ENCODE results near the gene BCOR.

BCOR gene

GRCh38 chrX:40060356-40060845 is 37.4 kb downstream of the BCOR start:
- DNase-seq (ENCODE audit: low read depth), result no peak
- no peak for TF ChIP-seq CTCF (conservative IDR thresholded peaks at IDR 0.05; ENCODE audit: low read depth, low read length)
- H3K4me3 ChIP-seq (ENCODE audit: low read length), result no peak overlapping the region

DNA sequence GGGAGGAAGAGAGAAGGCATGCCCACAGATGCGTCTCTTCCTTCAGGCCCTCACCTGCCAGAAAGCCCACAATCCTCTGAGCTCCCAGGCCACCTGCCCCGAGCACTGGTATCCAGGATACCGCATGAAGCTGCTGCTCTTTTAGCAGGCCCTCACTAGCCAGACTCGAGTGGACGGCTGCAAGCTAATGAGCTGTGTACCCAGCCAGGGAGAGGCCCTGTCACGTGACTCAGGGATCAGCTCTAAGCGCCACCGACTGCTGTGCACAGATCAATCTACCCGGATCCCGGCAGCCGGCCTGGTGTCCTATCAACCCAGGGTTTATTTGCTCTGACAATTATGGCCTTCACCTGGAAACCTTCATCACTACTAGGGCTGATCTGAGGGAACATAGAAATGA is 39.0 kb downstream of the BCOR start:
- no peak for TF ChIP-seq CTCF (conservative IDR thresholded peaks at IDR 0.05; ENCODE audit: low read depth, low read length)
- DNase-seq (ENCODE audit: low read depth), result no peak
- no peak overlapping the region for H3K4me3 ChIP-seq (ENCODE audit: low read length)

GRCh38 chrX:40057405-40057804 is 40.4 kb downstream of the BCOR start:
- TF ChIP-seq CTCF (conservative IDR thresholded peaks at IDR 0.05; ENCODE audit: low read depth, low read length), result peak; percentile 30
- no peak overlapping the region for H3K4me3 ChIP-seq (ENCODE audit: low read length)
- DNase-seq (ENCODE audit: low read depth), result no peak

GRCh38 chrX:40056420-40056819 is 41.3 kb downstream of the BCOR start:
- no peak for DNase-seq (ENCODE audit: low read depth)
- TF ChIP-seq CTCF (conservative IDR thresholded peaks at IDR 0.05; ENCODE audit: low read depth, low read length), result no peak
- no peak overlapping the region for H3K4me3 ChIP-seq (ENCODE audit: low read length)

- H3K4me3 ChIP-seq (ENCODE audit: low read length), result no peak overlapping the region
- DNase-seq (ENCODE audit: low read depth), result no peak
- no peak for TF ChIP-seq CTCF (conservative IDR thresholded peaks at IDR 0.05; ENCODE audit: low read depth, low read length)
Observed at GRCh38 chrX:40055495-40055894, 42.3 kb downstream of the BCOR start.

- TF ChIP-seq CTCF (conservative IDR thresholded peaks at IDR 0.05; ENCODE audit: low read depth, low read length), result no peak
- no peak overlapping the region for H3K4me3 ChIP-seq (ENCODE audit: low read length)
- no peak for DNase-seq (ENCODE audit: low read depth)
Observed at GRCh38 chrX:40054793-40055192, 43.0 kb downstream of the BCOR start.

GRCh38 chrX:40050532-40050931 is 47.2 kb downstream of the BCOR start:
- TF ChIP-seq CTCF (conservative IDR thresholded peaks at IDR 0.05; ENCODE audit: low read depth, low read length), result no peak
- DNase-seq (ENCODE audit: low read depth), result no peak
- no peak overlapping the region for H3K4me3 ChIP-seq (ENCODE audit: low read length)
